Smooth muscle cell (in vitro differentiated cells): ENCODE results near the gene PSTPIP1. TPM values are rescaled to one million over a fixed set of nuclear protein-coding genes. Genes with fewer than 3 reads are reported as not detected.

Experiments
- DNase-seq: peaks from one replicate; lab custom pipeline; 2025; ENCODE audit not compliant: unreplicated experiment; lab: John Stamatoyannopoulos, UW
- H2AFZ ChIP-seq: fragments of 200-600 bp; sonication (generic); 2 replicates; pipeline ENCODE4 v1.6.0; 2016; ENCODE audit warnings: antibody characterized with exemption, low read depth, mild to moderate bottlenecking
- H3F3A ChIP-seq: fragments of 200-600 bp; sonication (generic); 2 replicates; pipeline ENCODE4 v1.6.0; 2017; ENCODE audit warnings: antibody characterized with exemption, low read depth
- H3K27ac ChIP-seq: fragments of 200-600 bp; sonication (generic); 2 replicates; pipeline ENCODE4 v1.5.1; 2016; ENCODE audit warnings: low read depth, mild to moderate bottlenecking
- H3K27me3 ChIP-seq: fragments of 200-600 bp; sonication (generic); 2 replicates; pipeline ENCODE4 v1.6.1; 2016; ENCODE audit warnings: low read depth, mild to moderate bottlenecking
- H3K36me3 ChIP-seq: fragments of 200-600 bp; sonication (generic); 2 replicates; pipeline ENCODE4 v1.5.1; 2016; ENCODE audit warnings: low read depth
- H3K4me1 ChIP-seq: fragments of 200-600 bp; sonication (generic); 2 replicates; pipeline ENCODE4 v1.5.1; 2016; ENCODE audit warnings: low read depth
- H3K4me2 ChIP-seq: fragments of 200-600 bp; sonication (generic); 2 replicates; pipeline ENCODE4 v1.6.0; 2016; ENCODE audit warnings: mild to moderate bottlenecking
- H3K4me3 ChIP-seq: fragments of 200-600 bp; sonication (generic); 2 replicates; pipeline ENCODE4 v1.5.1; 2016; ENCODE audit warnings: mild to moderate bottlenecking
- H3K79me2 ChIP-seq: fragments of 200-600 bp; sonication (generic); 2 replicates; pipeline ENCODE4 v1.6.0; 2016; ENCODE audit warnings: low read depth, mild to moderate bottlenecking
- H3K9ac ChIP-seq: fragments of 200-600 bp; sonication (generic); 2 replicates; pipeline ENCODE4 v1.6.0; 2016; ENCODE audit warnings: low read depth
- H3K9me3 ChIP-seq: fragments of 200-600 bp; sonication (generic); replicated peaks from 2 replicates; pipeline ENCODE4 v1.5.1; 2016; ENCODE audit warnings: low read depth
- H4K20me1 ChIP-seq: fragments of 200-600 bp; sonication (generic); 2 replicates; pipeline ENCODE4 v1.6.0; 2016; ENCODE audit warnings: low read depth
- CTCF ChIP-seq: fragments of 200-600 bp; sonication (generic); IDR thresholded peaks from 2 replicates; pipeline ENCODE4 v1.5.1; 2017; ENCODE audit warnings: borderline replicate concordance, mild to moderate bottlenecking, antibody characterized with exemption; ENCODE audit not compliant: insufficient read depth, poor library complexity, severe bottlenecking
- WGBS: methylation state at CpG from one replicate; pipeline ENCODE4 v1.1.7; 2016; ENCODE audit warnings: low lambda C conversion rate; 5-methylcytosine and 5-hydroxymethylcytosine counted together
- polyA plus RNA-seq: library from polyadenylated mRNA; unstranded; fragments of >200 nt; fragmentation: Nextera tagmentation; extraction: Ambion mirVana; gene quantifications from 2 replicates; pipeline ENCODE4 v1.2.1, GENCODE V29; 2016
- total RNA-seq: library from RNA; depleted of rRNA; stranded (reverse); fragments of >200 nt; gene quantifications from 2 replicates; pipeline ENCODE4 v1.2.3, GENCODE V29; 2014

PSTPIP1 gene
- total and polyA plus RNA-seq, 2 experiments from 2014 or later = 0.38 TPM; not detected in 1

GRCh38 chr15:77060546-77060945, 65.6 kb downstream of the PSTPIP1 start:
- Histone ChIP-seq H3K4me1 (peaks cover 24% of the 10 kb centered on the region), H3K4me3 (no peak overlapping the region), H3K4me2 (no peak overlapping the region), H2AFZ (no peak overlapping the region), H3K79me2 (peaks cover 87% of the 10 kb centered on the region), H3K9me3 (no peaks in the 10 kb centered on the region), H3K27ac (no peak overlapping the region), H3K36me3 (no peaks in the 10 kb centered on the region), H3K27me3 (no peaks in the 10 kb centered on the region), H4K20me1 (peaks cover 100% of the 10 kb centered on the region), H3F3A (peaks cover 3% of the 10 kb centered on the region), H3K9ac (no peak overlapping the region)
- TF ChIP-seq CTCF = no peak
- DNase-seq = no peak

- TF ChIP-seq CTCF = no peak
- DNase-seq = no peak
- H3K4me2 ChIP-seq = no peak overlapping the region
- H3K9ac ChIP-seq = no peak overlapping the region
- no peak overlapping the region for H2AFZ ChIP-seq
- H3K36me3 ChIP-seq = no peaks in the 10 kb centered on the region
- H3K27me3 ChIP-seq = no peaks in the 10 kb centered on the region
- H4K20me1 ChIP-seq = peaks cover 100% of the 10 kb centered on the region
- H3K9me3 ChIP-seq = no peaks in the 10 kb centered on the region
- H3K4me1 ChIP-seq = peaks cover 30% of the 10 kb centered on the region
- H3K79me2 ChIP-seq = peaks cover 96% of the 10 kb centered on the region
- no peaks in the 10 kb centered on the region for H3F3A ChIP-seq
- H3K27ac ChIP-seq = no peak overlapping the region
- no peak overlapping the region for H3K4me3 ChIP-seq
Measured at GRCh38 chr15:77063249-77063648, 68.3 kb downstream of the PSTPIP1 start.

- WGBS = 92% methylated on average over 2 of the region's 2 CpGs
- Histone ChIP-seq H4K20me1 (peaks cover 100% of the 10 kb centered on the region), H3K27ac (peak overlapping the region; percentile 63)
Measured at GRCh38 chr15:77064063-77064462, 69.1 kb downstream of the PSTPIP1 start.

More at GRCh38 chr15:77064063-77064462, 69.1 kb downstream of the PSTPIP1 start:
- Histone ChIP-seq H2AFZ (no peak overlapping the region), H3K4me3 (no peak overlapping the region), H3K4me1 (peaks cover 31% of the 10 kb centered on the region), H3K9ac (no peak overlapping the region), H3K9me3 (no peaks in the 10 kb centered on the region), H3K27me3 (no peaks in the 10 kb centered on the region), H3K79me2 (peaks cover 99% of the 10 kb centered on the region), H3K4me2 (no peak overlapping the region), H3K36me3 (no peaks in the 10 kb centered on the region), H3F3A (no peaks in the 10 kb centered on the region)
- TF ChIP-seq CTCF = no peak
- DNase-seq = no peak
